ENCODE measurements around the gene CLCN2. TPM values are rescaled to one million over a fixed set of nuclear protein-coding genes. Genes with fewer than 3 reads are reported as not detected.
A peak's percentile ranks its signal among the peaks of the same experiment; 100 is the strongest.

CLCN2 gene
- total RNA-seq, 1 donor from 2014 or later, result 1.9 TPM

DNA sequence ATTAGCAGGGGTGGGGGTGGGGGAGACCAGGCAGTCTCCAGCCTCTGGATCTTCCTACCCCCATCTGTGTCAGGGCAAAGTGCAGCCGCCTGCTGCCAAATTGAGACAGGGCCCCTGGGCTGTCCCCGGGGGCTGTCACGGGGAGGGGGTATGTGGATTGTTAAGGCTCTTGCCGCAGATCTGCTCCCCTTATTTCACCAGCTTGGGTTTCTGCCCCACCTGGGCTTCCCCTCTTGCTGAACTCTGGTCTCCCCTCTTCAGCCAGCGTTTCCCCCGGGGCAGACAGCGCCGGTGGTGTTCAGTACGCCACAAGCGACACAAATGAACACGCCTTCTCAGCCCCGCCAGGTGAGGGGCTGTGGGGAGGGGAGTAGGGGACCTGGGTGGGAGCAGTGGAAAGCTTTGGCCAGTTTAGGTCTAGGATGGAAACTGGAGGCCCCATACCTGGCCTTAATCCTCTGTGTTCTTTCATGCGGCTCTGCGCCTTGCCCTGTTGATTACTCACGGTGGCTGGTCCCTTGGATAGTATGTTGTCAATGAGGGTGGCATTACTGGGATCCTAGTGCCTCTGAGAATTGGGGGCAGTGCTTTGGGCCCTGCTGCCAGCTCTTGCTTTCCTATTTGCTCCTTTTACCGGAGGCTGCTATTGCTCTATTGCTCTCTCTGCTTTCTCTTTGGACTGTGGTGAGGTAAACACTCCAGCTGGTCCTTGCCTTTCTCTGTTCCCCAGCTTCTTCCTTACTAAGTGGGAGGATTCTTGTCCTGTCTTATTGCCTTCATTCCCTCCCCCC, 45.3 kb downstream of the CLCN2 start:
- intact Hi-C loops (cut with DNase I), result no loop called here
- no peak for ATAC-seq (ENCODE audit: poor library complexity)
- DNase-seq, result no peak

DNA sequence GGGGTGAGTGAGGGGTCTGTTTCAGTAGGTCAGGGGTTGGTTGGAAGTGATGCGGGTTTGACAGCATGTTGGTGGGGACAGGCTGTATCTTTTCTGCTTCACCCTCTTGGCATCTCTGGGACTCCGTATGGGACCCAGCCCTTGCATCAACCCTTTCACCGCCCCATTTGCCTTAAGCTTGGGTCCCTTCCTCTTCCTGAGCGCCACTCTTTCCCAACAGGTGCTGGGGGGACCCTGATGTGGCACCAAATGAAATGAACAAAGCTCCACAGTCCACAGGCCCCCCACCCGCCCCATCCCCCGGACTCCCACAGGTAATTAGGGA, 45.9 kb downstream of the CLCN2 start:
- ATAC-seq (ENCODE audit: poor library complexity) (no peak), DNase-seq (no peak)
- intact Hi-C loops (cut with DNase I), result no loop called here

DNA sequence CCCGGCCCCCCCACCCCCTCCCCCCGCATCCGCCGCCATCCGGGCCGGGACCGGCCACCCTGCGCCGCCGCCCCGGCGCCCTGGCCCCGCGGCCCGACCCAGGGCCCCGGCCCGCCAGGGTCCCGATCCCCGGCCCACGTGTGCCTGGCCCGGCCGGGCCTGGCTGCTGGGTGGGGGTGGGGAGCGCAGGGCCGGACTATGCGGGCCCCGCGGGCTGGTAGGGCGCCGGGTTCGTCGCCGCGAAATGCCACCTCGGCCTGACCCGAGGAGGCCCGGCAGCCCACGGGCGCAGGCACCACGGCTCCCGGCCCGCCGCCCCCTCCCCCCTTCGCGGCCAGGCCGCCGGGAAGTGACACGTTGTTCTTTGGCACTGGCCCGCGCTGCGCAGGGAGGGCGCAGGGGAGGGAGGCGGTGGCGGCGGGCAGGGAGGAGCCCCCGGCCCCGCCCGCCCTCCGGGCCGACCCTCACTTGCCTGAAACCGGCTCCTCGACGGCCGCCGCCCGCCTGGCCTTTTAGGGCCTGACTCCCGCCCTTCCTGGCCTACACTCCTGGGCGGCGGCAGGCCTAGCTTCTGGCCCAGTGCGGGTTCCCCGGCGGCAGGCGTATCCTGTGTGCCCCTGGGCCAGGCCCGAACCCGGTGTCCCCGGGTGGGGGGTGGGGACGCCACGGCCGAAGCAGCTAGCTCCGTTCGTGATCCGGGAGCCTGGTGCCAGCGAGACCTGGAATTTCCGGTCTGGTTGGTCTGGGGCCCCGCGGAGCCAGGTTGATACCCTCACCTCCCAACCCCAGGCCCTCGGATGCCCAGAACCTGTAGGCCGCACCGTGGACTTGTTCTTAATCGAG, 46.5 kb downstream of the CLCN2 start:
- DNase-seq (peak; percentile 92), ATAC-seq (ENCODE audit: poor library complexity) (peak; percentile 79)
- intact Hi-C loops (cut with DNase I), result no loop called here

DNA sequence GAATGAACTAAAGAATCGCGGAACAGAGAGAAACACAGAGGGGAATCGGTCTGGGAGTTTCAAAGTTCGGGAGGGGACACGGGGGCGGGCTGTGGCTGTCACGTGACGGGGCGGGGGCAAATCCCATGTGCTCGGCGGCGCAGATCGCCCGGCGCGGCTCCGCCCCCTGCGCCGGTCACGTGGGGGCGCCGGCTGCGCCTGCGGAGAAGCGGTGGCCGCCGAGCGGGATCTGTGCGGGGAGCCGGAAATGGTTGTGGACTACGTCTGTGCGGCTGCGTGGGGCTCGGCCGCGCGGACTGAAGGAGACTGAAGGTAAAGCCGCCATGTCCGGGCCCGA, 47.1 kb downstream of the CLCN2 start, which contains the start of gene EIF4G1:
Gene EIF4G1 (plus strand): TSS at position 244 of the 337 bp plus-strand sequence. CDS start 1,191 bp downstream, outside the sequence.
- DNase-seq (peak; percentile 97), ATAC-seq (ENCODE audit: poor library complexity) (peak; percentile 89)
- intact Hi-C loops (cut with DNase I), result no loop called here

DNA sequence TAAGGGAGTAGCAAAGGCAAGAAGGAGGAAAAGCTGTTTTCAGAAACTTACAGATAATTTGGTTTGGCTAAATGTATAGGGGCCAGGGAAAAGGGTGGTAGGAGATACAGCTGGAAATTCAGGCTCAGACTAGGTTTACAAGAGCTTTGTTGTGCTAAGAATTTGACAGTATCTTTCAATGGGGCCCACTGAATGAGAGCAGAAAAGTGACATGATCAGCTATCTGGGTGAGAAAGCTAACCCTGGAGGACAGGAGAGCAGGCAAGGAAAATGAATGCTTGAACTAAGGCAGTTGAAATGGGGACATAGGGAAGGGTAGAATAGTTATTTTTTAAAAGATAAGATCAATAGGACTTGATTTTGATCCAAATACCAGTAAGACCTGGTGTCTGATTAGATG, 49.8 kb downstream of the CLCN2 start:
- intact Hi-C loops (cut with DNase I), result no loop called here
- DNase-seq (no peak), ATAC-seq (ENCODE audit: poor library complexity) (no peak)

DNA sequence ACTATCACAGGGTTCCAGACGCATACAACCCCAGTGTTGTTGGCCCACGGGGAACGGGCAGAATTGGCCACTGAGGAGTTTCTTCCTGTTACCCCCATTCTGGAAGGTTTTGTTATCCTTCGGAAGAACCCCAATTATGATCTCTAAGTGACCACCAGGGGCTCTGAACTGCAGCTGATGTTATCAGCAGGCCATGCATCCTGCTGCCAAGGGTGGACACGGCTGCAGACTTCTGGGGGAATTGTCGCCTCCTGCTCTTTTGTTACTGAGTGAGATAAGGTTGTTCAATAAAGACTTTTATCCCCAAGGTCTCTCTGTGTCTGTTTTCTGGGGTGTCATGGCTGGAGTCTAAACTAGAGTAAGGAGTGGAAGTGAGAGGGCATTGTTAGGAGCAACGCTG, 52.7 kb downstream of the CLCN2 start:
- DNase-seq, result no peak
- ATAC-seq (ENCODE audit: poor library complexity), result no peak
- intact Hi-C loops (cut with DNase I), result no loop called here

DNA sequence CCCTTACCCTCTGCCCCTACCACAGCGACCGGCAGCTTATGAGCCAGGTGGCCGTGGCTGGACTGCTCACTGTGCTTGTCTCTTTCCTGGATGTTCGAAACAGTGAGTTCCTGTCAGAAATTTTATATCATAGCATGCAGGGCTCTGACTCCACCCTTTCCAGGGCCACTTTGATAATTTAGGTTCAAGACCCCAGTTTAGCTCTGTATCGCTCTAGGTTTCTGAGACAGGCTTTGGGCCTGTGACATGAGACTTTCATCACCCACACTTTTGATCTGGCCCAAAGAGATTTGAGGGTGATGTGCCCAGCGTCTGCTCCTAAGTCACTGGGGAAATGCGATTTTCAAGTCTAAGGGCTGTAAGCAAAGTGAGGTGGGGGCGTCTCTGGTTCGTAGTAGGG, 53.5 kb downstream of the CLCN2 start:
- DNase-seq (no peak), ATAC-seq (ENCODE audit: poor library complexity) (no peak)
- intact Hi-C loops (cut with DNase I), result no loop called here

DNA sequence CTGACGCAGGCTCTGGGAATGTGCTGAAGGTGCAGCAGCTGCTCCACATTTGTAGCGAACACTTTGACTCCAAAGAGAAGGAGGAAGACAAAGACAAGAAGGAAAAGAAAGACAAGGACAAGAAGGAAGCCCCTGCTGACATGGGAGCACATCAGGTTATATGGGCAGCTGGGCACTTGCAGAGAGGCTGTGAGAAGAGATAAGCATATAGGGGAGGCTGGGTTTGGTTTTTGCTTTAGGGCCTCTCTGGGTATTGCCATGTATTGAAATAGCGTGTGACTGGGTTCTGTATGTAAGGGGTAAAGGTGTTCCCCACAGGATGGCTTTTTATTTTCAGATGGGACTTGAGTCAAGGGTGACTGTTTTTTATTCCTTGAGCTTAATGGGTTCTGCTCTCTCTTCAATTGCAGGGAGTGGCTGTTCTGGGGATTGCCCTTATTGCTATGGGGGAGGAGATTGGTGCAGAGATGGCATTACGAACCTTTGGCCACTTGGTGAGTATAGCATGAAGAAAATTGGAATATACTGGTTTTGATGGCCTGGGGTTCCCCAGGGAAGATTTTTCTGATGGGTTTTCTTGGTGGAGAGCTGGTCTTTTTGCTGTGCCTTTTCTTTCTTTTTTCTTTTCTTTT, 54.9 kb downstream of the CLCN2 start:
- intact Hi-C loops (cut with DNase I), result no loop called here
- DNase-seq (no peak), ATAC-seq (ENCODE audit: poor library complexity) (no peak)

DNA sequence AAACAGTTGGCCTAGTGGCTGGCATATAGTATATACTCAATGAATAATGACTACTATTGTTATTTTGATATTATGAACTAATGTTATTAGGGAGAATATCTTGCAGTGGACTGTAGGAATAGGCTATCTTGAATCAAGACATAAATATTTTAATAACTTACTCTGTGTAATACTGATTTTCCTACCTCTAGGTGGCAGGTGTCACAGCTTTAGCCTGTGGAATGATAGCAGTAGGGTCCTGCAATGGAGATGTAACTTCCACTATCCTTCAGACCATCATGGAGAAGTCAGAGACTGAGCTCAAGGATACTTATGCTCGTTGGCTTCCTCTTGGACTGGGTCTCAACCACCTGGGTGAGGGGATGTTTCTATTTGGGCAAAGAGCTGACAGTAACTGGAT, 55.8 kb downstream of the CLCN2 start:
- DNase-seq (no peak), ATAC-seq (ENCODE audit: poor library complexity) (peak; percentile 23)
- intact Hi-C loops (cut with DNase I), result no loop called here

DNA sequence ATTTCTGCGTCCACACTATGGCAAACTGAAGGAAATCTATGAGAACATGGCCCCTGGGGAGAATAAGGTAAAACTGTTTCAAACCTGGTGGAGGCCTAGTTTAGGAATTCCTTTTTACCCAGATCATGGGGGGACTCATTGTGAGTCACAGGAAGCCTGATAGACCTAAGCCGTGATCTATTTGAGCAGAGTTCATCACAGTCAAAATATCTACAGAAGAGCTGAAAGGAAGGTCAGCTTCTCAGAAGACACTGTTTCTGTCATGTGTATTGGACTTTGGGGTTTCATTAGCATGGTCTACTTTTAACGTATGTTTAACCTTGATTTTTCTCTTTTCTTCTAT, 61.1 kb downstream of the CLCN2 start:
- DNase-seq (no peak), ATAC-seq (ENCODE audit: poor library complexity) (no peak)
- intact Hi-C loops (cut with DNase I), result no loop called here

DNA sequence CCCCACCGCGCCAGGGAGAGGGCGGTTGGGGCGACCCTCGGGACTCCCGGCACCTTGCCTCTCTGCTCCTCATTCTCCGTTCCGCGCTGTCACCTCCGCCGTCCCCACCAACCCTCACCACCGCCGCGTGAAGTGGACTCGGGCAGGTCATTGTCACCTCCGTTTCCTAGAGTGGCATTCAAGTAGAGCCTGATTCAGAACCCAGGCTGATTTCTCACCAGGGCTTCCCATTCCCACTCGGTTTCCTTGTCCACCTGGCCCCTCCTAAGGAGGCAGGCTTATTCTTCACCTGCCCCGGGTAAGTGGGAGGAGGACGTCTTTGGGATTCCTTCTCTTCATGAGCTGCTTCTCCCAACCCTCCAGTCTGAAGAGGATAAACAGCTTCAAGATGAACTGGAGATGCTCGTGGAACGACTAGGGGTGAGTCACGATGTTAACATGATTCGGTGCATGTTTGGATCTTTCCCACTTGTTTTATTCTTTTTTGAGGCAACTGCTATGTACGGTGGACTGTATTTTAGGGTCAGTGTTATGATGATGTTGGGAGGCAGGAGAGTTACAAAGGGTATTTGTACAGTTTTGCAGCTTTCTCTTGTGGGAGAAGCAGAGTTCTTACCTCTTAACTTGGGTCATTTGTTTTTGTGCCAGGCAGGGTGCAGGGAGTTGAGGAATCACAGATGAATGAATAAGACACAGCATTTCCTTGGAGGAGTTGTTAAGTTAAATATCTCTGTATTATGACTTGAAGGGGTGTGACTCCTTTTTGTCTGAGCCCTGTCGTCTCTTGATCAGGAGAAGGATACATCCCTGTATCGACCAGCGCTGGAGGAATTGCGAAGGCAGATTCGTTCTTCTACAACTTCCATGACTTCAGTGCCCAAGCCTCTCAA, 61.7 kb downstream of the CLCN2 start:
- intact Hi-C loops (cut with DNase I), result no loop called here
- no peak for DNase-seq
- ATAC-seq (ENCODE audit: poor library complexity), result no peak

DNA sequence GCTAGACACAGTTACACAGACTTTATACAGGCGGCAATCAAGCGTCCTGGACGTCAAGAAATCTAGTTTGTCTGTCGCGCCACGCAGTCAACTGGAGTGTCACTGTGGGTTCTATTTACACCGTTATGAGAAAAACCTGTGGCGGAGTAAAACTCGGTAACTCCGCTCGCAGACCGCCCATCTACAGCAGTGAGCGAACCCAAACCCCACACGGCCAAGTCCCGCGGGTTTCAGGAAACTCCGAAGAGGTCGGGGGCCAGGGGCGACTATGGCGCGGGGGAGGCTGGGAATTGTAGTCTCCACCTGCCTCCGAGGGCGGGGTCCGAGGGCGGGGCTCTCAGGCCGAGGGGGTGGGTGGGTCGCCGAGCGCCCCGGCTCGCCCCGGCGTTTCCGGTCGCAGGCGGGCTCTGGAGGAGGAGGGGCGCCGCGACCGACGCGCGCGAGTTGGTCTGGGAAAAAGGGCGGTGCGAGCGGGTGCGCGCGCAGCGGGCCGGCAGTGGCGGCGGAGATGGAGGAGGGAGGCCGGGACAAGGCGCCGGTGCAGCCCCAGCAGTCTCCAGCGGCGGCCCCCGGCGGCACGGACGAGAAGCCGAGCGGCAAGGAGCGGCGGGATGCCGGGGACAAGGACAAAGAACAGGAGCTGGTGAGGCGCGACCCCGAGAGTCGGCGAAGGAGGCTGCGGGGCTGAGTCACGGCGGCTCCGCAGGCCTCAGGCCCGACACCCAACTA, 62.5 kb downstream of the CLCN2 start, which contains the start of gene PSMD2:
Gene PSMD2 (plus strand): TSS at position 483 of the 729 bp plus-strand sequence. CDS start 26 bp downstream, at position 509.
- peak; percentile 99 for ATAC-seq (ENCODE audit: poor library complexity)
- peak; percentile 98 for DNase-seq
- intact Hi-C loops (cut with DNase I), result no loop called here

DNA sequence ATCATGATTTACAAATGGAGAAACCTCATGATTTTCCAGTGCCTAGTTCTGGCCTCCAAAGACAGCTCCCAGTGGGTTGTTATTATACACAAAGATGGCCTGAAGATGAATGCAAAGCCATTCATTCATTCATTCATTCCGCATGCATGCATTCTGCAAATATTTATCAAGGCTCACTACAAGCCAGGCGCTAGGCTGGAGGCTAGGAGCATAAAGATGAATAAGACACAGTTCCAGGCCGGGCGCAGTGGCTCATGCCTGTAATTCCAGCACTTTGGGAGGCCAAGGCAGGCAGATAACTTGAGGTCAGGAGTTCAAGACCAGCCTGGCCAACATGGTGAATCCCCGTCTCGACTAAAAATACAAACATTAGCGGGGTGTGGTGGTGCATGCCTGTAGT, 64.8 kb downstream of the CLCN2 start:
- no peak for DNase-seq
- ATAC-seq (ENCODE audit: poor library complexity), result no peak
- intact Hi-C loops (cut with DNase I), result no loop called here

Other genes starting within 250 kb of the CLCN2 start
- gene EIF2B5, start 226.2 kb downstream of the CLCN2 start, total RNA-seq, result 31.4 TPM
- gene DVL3, start 206.2 kb downstream of the CLCN2 start, total RNA-seq, result 60.6 TPM
- gene AP2M1, start 186.8 kb downstream of the CLCN2 start, total RNA-seq, result 253 TPM
- gene ABCF3, start 175.4 kb downstream of the CLCN2 start, total RNA-seq, result 69.3 TPM
- not detected for gene VWA5B2, start 132.0 kb downstream of the CLCN2 start, total RNA-seq
- gene ALG3, start 112.6 kb downstream of the CLCN2 start, total RNA-seq, result 14.9 TPM
- gene EEF1AKMT4, start 111.9 kb downstream of the CLCN2 start, total RNA-seq, result 1.6 TPM
- gene CAMK2N2, start 100.1 kb downstream of the CLCN2 start, total RNA-seq, result not detected
- gene ECE2, start 85.6 kb downstream of the CLCN2 start, total RNA-seq, result not detected
- 237 TPM for gene PSMD2, start 62.4 kb downstream of the CLCN2 start, total RNA-seq
- gene EIF4G1, start 47.0 kb downstream of the CLCN2 start, total RNA-seq, result 254 TPM
- gene FAM131A, start 24.0 kb downstream of the CLCN2 start, total RNA-seq, result 36.3 TPM
- gene POLR2H, start 105 bp upstream of the CLCN2 start, total RNA-seq, result 19.9 TPM
- 0.11 TPM for gene THPO, start 16.6 kb upstream of the CLCN2 start, total RNA-seq
- 7.8 TPM for gene CHRD, start 18.4 kb upstream of the CLCN2 start, total RNA-seq
- 2.2 TPM for gene EPHB3, start 200.2 kb upstream of the CLCN2 start, total RNA-seq